Coronary artery (tissue), 2 donors: ENCODE results near the gene ARHGEF38.
"Not testable (repeated sequence)": the region's sequence is repeated elsewhere in the genome, so short reads cannot be mapped to it uniquely, and the experiment has no call there.

ENCODE experiments used
- DNase-seq: peaks from one replicate; pipeline ENCODE4 v3.0.0-alpha.2; 2017; ENCODE audit warnings: low spot score
- H3K27ac ChIP-seq, 2 donors: fragments of 200-600 bp; sonication (generic); one replicate each; pipeline ENCODE4 v1.5.1; 2016 to 2019
- H3K4me3 ChIP-seq: fragments of 200-600 bp; sonication (generic); 2 replicates; pipeline ENCODE4 v1.5.1; 2016; ENCODE audit warnings: mild to moderate bottlenecking, moderate library complexity
- TF ChIP-seq, protein P1 (sequence below): fragments of 200-600 bp; sonication (generic); IDR thresholded peaks from one replicate; pipeline ENCODE4 v1.5.1; 2019; ENCODE audit warnings: antibody characterized with exemption

ARHGEF38 gene

DNA sequence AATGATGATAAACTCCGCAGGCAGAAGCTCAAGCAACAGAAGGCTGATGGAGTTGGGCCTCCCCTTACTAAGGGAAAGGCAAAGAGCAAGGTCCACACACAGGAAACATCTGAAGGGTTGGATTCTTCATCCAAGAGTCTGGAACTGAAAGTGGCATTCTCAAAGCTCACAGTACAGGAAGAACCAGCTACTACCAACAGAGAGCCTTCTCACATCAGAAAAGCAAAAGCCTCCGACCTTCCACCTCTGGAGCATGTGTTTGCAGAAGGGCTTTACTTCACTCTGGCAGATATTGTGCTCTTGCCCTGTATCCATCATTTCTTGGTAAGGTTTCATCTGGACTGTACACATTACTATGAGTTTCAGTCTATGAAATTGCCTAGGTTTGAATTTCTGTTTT is 166.8 kb downstream of the ARHGEF38 start:
- no peak overlapping the region for H3K27ac ChIP-seq
- TF ChIP-seq, protein P1, sequence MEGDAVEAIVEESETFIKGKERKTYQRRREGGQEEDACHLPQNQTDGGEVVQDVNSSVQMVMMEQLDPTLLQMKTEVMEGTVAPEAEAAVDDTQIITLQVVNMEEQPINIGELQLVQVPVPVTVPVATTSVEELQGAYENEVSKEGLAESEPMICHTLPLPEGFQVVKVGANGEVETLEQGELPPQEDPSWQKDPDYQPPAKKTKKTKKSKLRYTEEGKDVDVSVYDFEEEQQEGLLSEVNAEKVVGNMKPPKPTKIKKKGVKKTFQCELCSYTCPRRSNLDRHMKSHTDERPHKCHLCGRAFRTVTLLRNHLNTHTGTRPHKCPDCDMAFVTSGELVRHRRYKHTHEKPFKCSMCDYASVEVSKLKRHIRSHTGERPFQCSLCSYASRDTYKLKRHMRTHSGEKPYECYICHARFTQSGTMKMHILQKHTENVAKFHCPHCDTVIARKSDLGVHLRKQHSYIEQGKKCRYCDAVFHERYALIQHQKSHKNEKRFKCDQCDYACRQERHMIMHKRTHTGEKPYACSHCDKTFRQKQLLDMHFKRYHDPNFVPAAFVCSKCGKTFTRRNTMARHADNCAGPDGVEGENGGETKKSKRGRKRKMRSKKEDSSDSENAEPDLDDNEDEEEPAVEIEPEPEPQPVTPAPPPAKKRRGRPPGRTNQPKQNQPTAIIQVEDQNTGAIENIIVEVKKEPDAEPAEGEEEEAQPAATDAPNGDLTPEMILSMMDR: no peak
- no peak for DNase-seq
- H3K4me3 ChIP-seq: no peak overlapping the region

GRCh38 chr4:105725623-105726022 is 173.2 kb downstream of the ARHGEF38 start:
- no peak for DNase-seq
- H3K27ac ChIP-seq: no peak overlapping the region
- H3K4me3 ChIP-seq: no peak overlapping the region
- TF ChIP-seq, protein P1: no peak

- DNase-seq, H3K4me3 ChIP-seq, H3K27ac ChIP-seq: not testable (repeated sequence)
Measured at GRCh38 chr4:105729895-105730294, 177.5 kb downstream of the ARHGEF38 start.
